Mesodermal cell (in vitro differentiated cells): ENCODE measurements around the gene ZFYVE26.
"Not testable (repeated sequence)": the region's sequence is repeated elsewhere in the genome, so short reads cannot be mapped to it uniquely, and the experiment has no call there.

ENCODE experiments used
- H3K27ac ChIP-seq: 2 replicates; pipeline ENCODE4 v1.7.0; 2013; ENCODE audit warnings: mild to moderate bottlenecking, low read depth, low read length, moderate library complexity; ENCODE audit not compliant: severe bottlenecking
- H3K36me3 ChIP-seq: 2 replicates; pipeline ENCODE4 v1.7.1; 2013; ENCODE audit warnings: mild to moderate bottlenecking, low read length, moderate library complexity; ENCODE audit not compliant: control insufficient read depth, insufficient read depth
- H3K4me1 ChIP-seq: one replicate; pipeline ENCODE4 v1.7.1; 2013; ENCODE audit warnings: mild to moderate bottlenecking, low read length; ENCODE audit not compliant: insufficient read depth, control insufficient read depth, poor library complexity, severe bottlenecking
- H3K4me3 ChIP-seq: 2 replicates; pipeline ENCODE4 v1.7.0; 2013; ENCODE audit warnings: low read length, control low read depth, mild to moderate bottlenecking; ENCODE audit not compliant: insufficient read depth, poor library complexity, severe bottlenecking; ENCODE audit errors: extremely low read depth
- H3K9me3 ChIP-seq: 2 replicates; pipeline ENCODE4 v1.7.1; 2013; ENCODE audit warnings: mild to moderate bottlenecking, low read length, moderate library complexity; ENCODE audit not compliant: control insufficient read depth
- WGBS, 2 experiments: methylation state at CpG; one replicate each; pipeline ENCODE4 v1.1.5; 2013; ENCODE audit warnings: missing lambda C conversion rate in 2 of 2; ENCODE audit not compliant: insufficient coverage in 2 of 2; 5-methylcytosine and 5-hydroxymethylcytosine counted together

ZFYVE26 gene

DNA sequence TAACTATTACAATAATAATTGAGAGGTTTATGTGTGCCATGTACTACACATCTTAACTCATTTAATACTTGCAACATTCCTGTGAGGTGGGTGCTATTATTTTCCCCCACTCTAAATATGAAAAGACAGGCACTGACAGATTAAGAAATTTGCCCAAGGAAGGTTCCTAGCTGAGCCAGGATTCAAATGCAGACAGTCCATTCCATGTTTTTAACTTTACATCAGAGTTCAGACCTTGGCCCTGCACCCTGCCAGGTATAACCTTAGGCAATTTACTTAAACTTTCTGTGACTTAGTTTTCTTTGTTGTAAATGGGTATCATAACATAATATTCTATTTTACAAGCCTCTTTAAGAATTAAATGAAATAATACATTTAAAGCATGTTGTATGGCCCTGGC, 88.1 kb downstream of the ZFYVE26 start:
- peaks cover 5% of the 10 kb centered on the region for H3K9me3 ChIP-seq
- no peak overlapping the region for H3K4me3 ChIP-seq
- H3K36me3 ChIP-seq, result no peaks in the 10 kb centered on the region
- H3K4me1 ChIP-seq, result no peaks in the 10 kb centered on the region
- H3K27ac ChIP-seq, result no peak overlapping the region

DNA sequence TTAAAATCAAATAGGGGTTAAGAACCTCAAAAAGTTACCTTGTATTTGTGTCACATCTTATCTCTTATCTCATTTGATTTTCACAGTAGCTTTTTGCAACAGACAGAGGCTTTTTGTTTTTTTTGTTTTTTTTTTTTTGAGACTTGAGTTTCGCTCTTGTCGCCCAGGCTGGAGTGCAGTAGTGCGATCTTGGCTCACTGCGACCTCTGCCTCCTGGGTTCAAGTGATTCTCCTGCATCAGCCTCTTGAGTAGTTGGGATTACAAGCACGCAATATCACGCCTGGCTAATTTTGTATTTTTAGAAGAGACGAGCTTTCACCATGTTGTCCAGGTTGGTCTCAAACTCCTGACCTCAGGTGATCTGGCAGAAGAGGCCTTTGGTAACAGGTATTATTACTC, 89.0 kb downstream of the ZFYVE26 start:
- no peaks in the 10 kb centered on the region for H3K36me3 ChIP-seq
- H3K27ac ChIP-seq, result no peak overlapping the region
- H3K4me3 ChIP-seq, result no peak overlapping the region
- H3K4me1 ChIP-seq, result no peaks in the 10 kb centered on the region
- WGBS, 2 experiments, result 92 to 93% methylated on average over 5 to 7 of the region's 7 CpGs
- H3K9me3 ChIP-seq, result peaks cover 5% of the 10 kb centered on the region

DNA sequence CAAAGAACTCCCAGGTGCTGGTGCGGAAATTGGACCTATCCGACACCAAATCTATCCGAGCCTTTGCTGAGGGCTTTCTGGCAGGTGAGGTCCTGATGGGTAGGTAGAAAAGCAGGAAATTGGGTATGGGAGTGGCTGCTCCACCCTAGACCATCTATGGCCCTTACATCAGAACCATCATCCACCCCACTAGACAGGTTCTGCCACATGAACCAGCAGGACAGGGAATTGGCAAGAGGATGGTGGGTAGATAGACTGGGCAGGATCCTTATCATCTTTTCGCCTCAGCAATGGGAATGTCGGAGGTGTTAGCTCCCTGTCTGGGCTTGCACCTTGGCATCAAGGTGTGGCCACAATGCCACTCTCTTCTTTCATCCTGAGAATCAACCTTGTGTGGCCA, 91.2 kb downstream of the ZFYVE26 start:
- Histone ChIP-seq H3K9me3 (peaks cover 5% of the 10 kb centered on the region), H3K36me3 (no peaks in the 10 kb centered on the region), H3K27ac (no peak overlapping the region), H3K4me3 (no peak overlapping the region), H3K4me1 (no peaks in the 10 kb centered on the region)
- WGBS, 2 experiments, result 100% methylated on average over 1 to 4 of the region's 5 CpGs

DNA sequence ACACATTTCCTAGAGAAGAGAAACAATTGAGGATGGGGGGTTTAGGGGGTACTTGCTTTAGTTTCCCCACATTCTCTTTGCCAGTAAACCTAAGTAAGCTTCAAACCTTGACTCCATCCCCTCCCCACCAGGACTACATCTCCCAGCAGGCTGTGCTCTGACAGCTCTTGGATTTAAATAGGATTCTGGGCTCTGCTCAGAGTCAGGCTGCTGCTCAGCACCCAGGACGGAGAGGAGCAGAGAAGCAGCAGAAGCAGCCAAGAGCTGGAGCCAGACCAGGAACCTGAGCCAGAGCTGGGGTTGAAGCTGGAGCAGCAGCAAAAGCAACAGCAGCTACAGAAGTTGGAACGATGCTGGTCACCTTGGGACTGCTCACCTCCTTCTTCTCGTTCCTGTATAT, 94.1 kb downstream of the ZFYVE26 start:
- Histone ChIP-seq H3K4me3 (no peak overlapping the region), H3K27ac (no peak overlapping the region), H3K9me3 (peaks cover 5% of the 10 kb centered on the region), H3K36me3 (no peaks in the 10 kb centered on the region), H3K4me1 (no peaks in the 10 kb centered on the region)
- WGBS, 2 experiments, result 44 to 46% methylated on average over 2 to 3 of the region's 3 CpGs

DNA sequence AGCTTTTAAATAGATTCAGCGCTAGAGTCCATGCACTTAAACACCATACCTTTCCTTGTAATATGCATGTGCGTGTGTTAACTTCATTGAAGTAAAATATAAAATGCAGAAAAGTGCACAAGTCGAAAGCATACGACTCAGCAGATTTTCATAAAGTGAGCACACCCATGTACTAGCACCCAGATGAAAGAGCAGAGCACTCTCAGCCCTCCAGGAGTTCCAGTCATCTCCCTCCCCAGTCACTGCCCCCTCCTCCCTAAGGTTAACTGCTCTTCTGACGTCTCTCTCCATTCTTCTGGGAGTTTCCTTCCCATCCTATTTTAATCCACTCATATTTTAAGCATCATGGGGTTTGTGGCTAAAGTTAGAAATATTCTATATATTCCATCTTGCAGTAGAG, 94.5 kb downstream of the ZFYVE26 start:
- H3K4me1 ChIP-seq, result no peaks in the 10 kb centered on the region
- H3K27ac ChIP-seq, result no peak overlapping the region
- H3K4me3 ChIP-seq, result no peak overlapping the region
- 60% methylated on average over 3 of the region's 5 CpGs; no CpG with 5 or more reads in 1 of the 2 experiments for WGBS, 2 experiments
- no peaks in the 10 kb centered on the region for H3K36me3 ChIP-seq
- peaks cover 5% of the 10 kb centered on the region for H3K9me3 ChIP-seq

DNA sequence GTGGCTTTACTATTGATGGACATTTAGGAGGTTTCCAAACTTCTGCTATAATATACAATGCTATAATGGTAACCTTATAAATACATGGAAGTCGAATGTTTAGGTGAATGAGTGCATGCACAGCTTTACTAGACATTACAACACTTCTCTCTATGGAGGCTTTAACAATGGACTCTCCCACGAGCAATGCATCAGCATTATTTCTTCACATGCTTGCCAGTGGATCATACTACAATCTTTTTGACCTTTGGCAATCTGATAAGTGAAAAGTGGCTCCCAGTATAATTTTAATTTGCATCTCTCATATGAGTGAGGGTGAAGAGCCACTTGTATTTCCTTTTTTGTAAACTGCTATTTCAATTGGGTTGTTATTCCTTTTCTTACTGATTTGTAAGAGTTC, 96.5 kb downstream of the ZFYVE26 start:
- WGBS, 2 experiments, result 40% methylated on average over 1 of the region's 2 CpGs; no CpG with 5 or more reads in 1 of the 2 experiments
- Histone ChIP-seq H3K9me3 (no peaks in the 10 kb centered on the region), H3K4me1 (no peaks in the 10 kb centered on the region), H3K27ac (no peak overlapping the region), H3K36me3 (no peaks in the 10 kb centered on the region), H3K4me3 (no peak overlapping the region)

DNA sequence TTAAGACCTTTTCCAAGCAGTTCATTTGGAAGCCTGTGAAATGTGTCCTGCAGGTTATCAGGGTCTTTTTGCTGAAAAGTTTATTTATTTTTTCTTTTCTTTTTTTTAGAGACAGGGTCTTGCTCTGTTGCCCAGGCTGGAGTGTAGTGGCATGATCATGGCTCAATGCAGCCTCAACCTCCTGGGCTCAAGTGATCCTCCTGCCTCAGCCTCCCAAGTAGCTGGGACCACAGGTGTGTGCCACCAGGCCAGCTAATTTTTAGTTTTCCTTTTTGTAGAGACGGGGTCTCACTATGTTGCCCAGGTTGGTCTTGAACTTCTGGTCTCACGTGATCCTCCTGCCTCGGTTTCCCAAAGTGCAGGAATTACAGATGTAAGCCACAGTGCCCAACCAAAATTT, 97.0 kb downstream of the ZFYVE26 start:
- not testable (repeated sequence) for H3K4me1 ChIP-seq, H3K27ac ChIP-seq, H3K4me3 ChIP-seq, H3K36me3 ChIP-seq, H3K9me3 ChIP-seq
- 100% methylated on average over 2 of the region's 3 CpGs; no CpG with 5 or more reads in 1 of the 2 experiments for WGBS, 2 experiments

DNA sequence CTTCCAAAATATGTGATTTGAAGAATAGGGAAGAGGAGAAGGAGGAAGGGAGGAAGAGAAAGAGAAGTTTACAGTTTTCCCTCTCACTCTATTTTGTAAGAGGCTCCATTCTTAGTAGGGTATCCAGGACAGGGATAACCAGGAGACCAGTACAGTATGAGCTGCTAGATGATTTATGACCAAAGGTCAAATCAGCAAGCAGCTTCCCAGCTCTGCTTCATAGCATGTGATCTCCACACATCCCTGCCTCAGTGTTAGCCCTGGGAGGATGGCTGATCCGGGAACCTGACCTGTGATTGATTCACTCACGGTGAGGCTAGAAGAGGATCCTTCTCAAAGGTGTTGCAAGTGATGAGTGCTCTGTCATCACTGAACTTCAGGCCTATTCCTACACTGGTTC, 98.1 kb downstream of the ZFYVE26 start:
- H3K27ac ChIP-seq, result no peak overlapping the region
- no peaks in the 10 kb centered on the region for H3K36me3 ChIP-seq
- no peaks in the 10 kb centered on the region for H3K4me1 ChIP-seq
- no peaks in the 10 kb centered on the region for H3K9me3 ChIP-seq
- 85 to 93% methylated on average over 2 of the region's 2 CpGs for WGBS, 2 experiments
- H3K4me3 ChIP-seq, result no peak overlapping the region

DNA sequence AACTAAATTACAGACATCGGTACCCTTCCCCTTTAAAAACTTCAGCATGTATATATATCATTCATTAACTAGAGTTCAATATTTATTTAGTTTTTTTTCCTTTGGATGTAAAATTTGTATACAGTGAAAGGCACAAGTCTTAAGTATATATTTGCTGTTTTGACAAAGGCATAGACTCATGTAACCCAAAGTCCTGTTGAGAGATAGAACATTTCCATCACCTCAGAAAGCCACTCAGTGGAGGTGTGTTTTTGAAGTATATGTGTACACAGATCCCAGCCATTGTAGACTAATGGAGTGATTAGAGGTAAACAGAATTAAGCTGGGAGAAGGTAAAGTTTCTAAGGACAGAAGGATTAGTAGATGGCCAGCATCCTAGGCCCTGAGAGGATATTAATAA, 99.3 kb downstream of the ZFYVE26 start:
- Histone ChIP-seq H3K27ac (no peak overlapping the region), H3K4me3 (no peak overlapping the region), H3K36me3 (no peaks in the 10 kb centered on the region), H3K4me1 (no peaks in the 10 kb centered on the region), H3K9me3 (no peaks in the 10 kb centered on the region)
- no CpG with 5 or more reads among the region's 1 CpG for WGBS, 2 experiments

DNA sequence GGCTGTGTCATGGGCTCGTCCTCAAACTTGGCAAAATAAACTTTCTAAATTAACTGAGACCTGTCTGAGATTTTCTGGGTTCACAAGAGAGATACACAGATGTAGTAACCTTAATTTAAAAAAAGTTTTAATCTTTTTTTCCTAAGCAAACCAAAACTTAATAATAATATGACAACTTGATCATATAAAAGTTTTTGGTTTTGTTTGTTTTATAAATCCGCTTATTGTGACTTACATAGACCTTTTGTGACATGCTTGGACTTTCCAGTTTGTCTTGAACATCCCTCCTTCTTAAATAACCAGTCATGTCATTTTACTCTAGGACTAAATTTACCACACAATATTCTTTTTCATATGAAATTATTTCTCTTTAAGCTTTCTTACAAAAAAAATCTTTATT, 106.2 kb downstream of the ZFYVE26 start:
- H3K4me1 ChIP-seq, result no peaks in the 10 kb centered on the region
- WGBS, 2 experiments, result 90% methylated on average over 2 of the region's 2 CpGs; no CpG with 5 or more reads in 1 of the 2 experiments

DNA sequence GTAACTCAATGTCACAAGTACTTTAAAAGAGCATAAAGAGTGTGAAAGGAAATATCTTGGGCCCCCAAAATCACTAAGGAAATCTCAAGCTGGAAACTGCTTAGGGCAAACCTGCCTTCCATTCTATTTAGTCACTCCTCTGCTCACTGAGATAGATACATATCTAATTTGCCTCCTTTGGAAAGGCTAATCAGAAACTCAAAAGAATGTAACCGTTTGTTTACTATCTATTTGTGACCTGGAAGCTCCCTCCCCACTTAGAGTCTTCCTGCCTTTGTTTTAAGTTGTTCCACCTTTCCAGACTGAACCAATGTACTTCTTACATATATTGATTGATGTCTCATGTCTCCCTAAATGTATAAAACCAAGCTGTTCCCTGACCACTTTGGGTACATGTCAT, 106.6 kb downstream of the ZFYVE26 start:
- not testable (repeated sequence) for H3K4me1 ChIP-seq, H3K27ac ChIP-seq
- 75 to 91% methylated on average over 1 of the region's 1 CpG for WGBS, 2 experiments

More for the DNA sequence above, 106.2 kb downstream of the ZFYVE26 start:
- Histone ChIP-seq H3K36me3 (no peaks in the 10 kb centered on the region), H3K4me3 (no peak overlapping the region), H3K9me3 (peaks cover 20% of the 10 kb centered on the region), H3K27ac (no peak overlapping the region)

DNA sequence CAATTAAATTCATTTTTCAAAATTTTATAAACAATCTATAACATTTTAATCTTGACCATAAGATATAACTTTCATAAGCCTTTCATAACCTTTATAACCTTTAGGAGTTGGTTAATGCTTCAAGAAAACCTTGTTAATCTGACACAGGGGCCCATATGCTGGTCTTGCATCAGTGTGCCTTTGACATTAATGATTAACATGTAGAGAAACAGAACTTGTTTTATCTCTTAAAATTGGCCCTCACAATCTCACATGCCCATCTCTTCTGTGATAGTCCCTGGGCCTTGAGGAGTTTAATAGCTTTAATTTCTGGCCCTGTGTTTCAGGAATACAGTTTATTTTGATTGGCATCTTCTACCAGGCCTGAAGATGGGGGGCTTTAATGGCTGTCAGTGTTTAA, 107.0 kb downstream of the ZFYVE26 start:
- not testable (repeated sequence) for H3K27ac ChIP-seq, H3K36me3 ChIP-seq, H3K4me3 ChIP-seq, H3K4me1 ChIP-seq
- peaks cover 20% of the 10 kb centered on the region for H3K9me3 ChIP-seq

More for the DNA sequence above, 106.6 kb downstream of the ZFYVE26 start:
- peaks cover 20% of the 10 kb centered on the region for H3K9me3 ChIP-seq
- not testable (repeated sequence) for H3K4me3 ChIP-seq, H3K36me3 ChIP-seq
